CD14-positive monocyte (primary cell): ENCODE measurements around the gene MUC5AC. TPM values are rescaled to one million over a fixed set of nuclear protein-coding genes. Genes with fewer than 3 reads are reported as not detected.

Experiments used
- DNase-seq, 3 donors: peaks; one replicate each; pipeline ENCODE4 v3.0.0-alpha.2; 2011 to 2022
- H2AFZ ChIP-seq: 2 replicates; pipeline ENCODE4 v1.6.0; 2012; ENCODE audit warnings: mild to moderate bottlenecking, low read depth, low read length, inconsistent platforms; ENCODE audit not compliant: insufficient read depth, poor library complexity, severe bottlenecking
- H3K27ac ChIP-seq, 2 donors: 1 replicate in 1 of 2; 2 replicates in 1 of 2; pipeline ENCODE4 v1.5.1; 2012 to 2013; ENCODE audit warnings: low read length in 2 of 2, control low read depth in 1 of 2, inconsistent platforms in 1 of 2, low read depth in 1 of 2, mild to moderate bottlenecking in 1 of 2
- H3K27me3 ChIP-seq, 2 donors: one replicate each; pipeline versions ENCODE4 v1.6.0 to v1.6.1; 2011 to 2013; ENCODE audit warnings: low read length in 2 of 2; ENCODE audit not compliant: control insufficient read depth in 2 of 2, insufficient read depth in 2 of 2
- H3K36me3 ChIP-seq, 2 donors: replicated peaks in 1 of 2; 1 replicate in 1 of 2; 2 replicates in 1 of 2; pipeline versions ENCODE4 v1.5.1 to v1.6.1; 2012 to 2013; ENCODE audit warnings: low read length in 2 of 2, control low read depth in 1 of 2, inconsistent platforms in 1 of 2, mild to moderate bottlenecking in 1 of 2; ENCODE audit not compliant: insufficient read depth in 2 of 2, control insufficient read depth in 1 of 2
- H3K4me1 ChIP-seq, 2 donors: 1 replicate in 1 of 2; 2 replicates in 1 of 2; pipeline versions ENCODE4 v1.5.1 to v1.6.1; 2012 to 2013; ENCODE audit warnings: low read length in 2 of 2, control low read depth in 1 of 2, inconsistent platforms in 1 of 2, mild to moderate bottlenecking in 1 of 2, moderate library complexity in 1 of 2; ENCODE audit not compliant: insufficient read depth in 2 of 2, control insufficient read depth in 1 of 2
- H3K4me2 ChIP-seq: replicated peaks from 2 replicates; pipeline ENCODE3; 2012; ENCODE audit warnings: low read length, moderate library complexity, mild to moderate bottlenecking; ENCODE audit not compliant: poor library complexity, severe bottlenecking; ENCODE audit errors: extremely low read depth
- H3K4me3 ChIP-seq, 3 experiments: fragments of 200-600 bp in 1 of 3; sonication (generic) in 1 of 3; replicated peaks in 1 of 3; 1 replicate in 2 of 3; 2 replicates in 1 of 3; pipeline ENCODE4 v1.5.1; 2011 to 2013; ENCODE audit warnings: low read length in 3 of 3, mild to moderate bottlenecking in 3 of 3, control low read depth in 2 of 3, low read depth in 2 of 3, inconsistent platforms in 1 of 3, moderate library complexity in 1 of 3
- H3K79me2 ChIP-seq: 2 replicates; pipeline ENCODE4 v1.6.0; 2012; ENCODE audit warnings: mild to moderate bottlenecking, control low read depth, inconsistent platforms, low read length, moderate library complexity; ENCODE audit not compliant: insufficient read depth
- H3K9ac ChIP-seq: 2 replicates; pipeline ENCODE4 v1.6.0; 2017; ENCODE audit warnings: low read length, mild to moderate bottlenecking; ENCODE audit not compliant: insufficient read depth, poor library complexity, severe bottlenecking
- H3K9me3 ChIP-seq, 2 donors: replicated peaks in 1 of 2; 1 replicate in 1 of 2; 2 replicates in 1 of 2; pipeline versions ENCODE4 v1.5.1 to v1.6.1; 2012 to 2013; ENCODE audit warnings: low read length in 2 of 2, control low read depth in 1 of 2; ENCODE audit not compliant: control insufficient read depth in 1 of 2, insufficient read depth in 1 of 2
- H4K20me1 ChIP-seq: 2 replicates; pipeline ENCODE4 v1.6.0; 2012; ENCODE audit warnings: mild to moderate bottlenecking, low read length, control low read depth, moderate library complexity; ENCODE audit not compliant: insufficient read depth
- H3K27ac Mint-ChIP-seq, 7 donors: one replicate each; pipeline ENCODE4 v1.8.0; 2020; ENCODE audit warnings: mild to moderate bottlenecking in 7 of 7, mixed read lengths in 7 of 7, moderate library complexity in 6 of 7, inconsistent platforms in 2 of 7
- H3K27me3 Mint-ChIP-seq, 3 donors: one replicate each; pipeline ENCODE4 v1.8.0; 2021 to 2022; ENCODE audit warnings: low read depth in 3 of 3, mild to moderate bottlenecking in 3 of 3, mixed read lengths in 3 of 3, moderate library complexity in 3 of 3, inconsistent platforms in 1 of 3
- H3K36me3 Mint-ChIP-seq, 2 donors: one replicate each; pipeline ENCODE4 v1.8.0; 2020; ENCODE audit warnings: mixed read lengths in 2 of 2, inconsistent platforms in 1 of 2, mild to moderate bottlenecking in 1 of 2
- H3K4me1 Mint-ChIP-seq: one replicate; pipeline ENCODE4 v1.8.0; 2020; ENCODE audit warnings: mild to moderate bottlenecking, mixed read lengths
- H3K4me3 Mint-ChIP-seq, 2 donors: one replicate each; pipeline ENCODE4 v1.8.0; 2020; ENCODE audit warnings: mild to moderate bottlenecking in 2 of 2, mixed read lengths in 2 of 2, moderate library complexity in 1 of 2
- H3K9me3 Mint-ChIP-seq, 7 donors: one replicate each; pipeline ENCODE4 v1.8.0; 2020 to 2022; ENCODE audit warnings: mixed read lengths in 7 of 7, mild to moderate bottlenecking in 6 of 7, moderate library complexity in 6 of 7, inconsistent platforms in 2 of 7
- WGBS: methylation state at CpG from one replicate; pipeline ENCODE4 v1.1.5; 2013; ENCODE audit warnings: missing lambda C conversion rate; ENCODE audit not compliant: insufficient coverage; 5-methylcytosine and 5-hydroxymethylcytosine counted together
- intact Hi-C, 2 donors: fragments of 100-400 bp; cut with micrococcal nuclease; formaldehyde crosslinking; loops; one replicate each; pipeline versions ENCODE4 v1.15.0 to v1.15.1; 2023
- polyA plus RNA-seq, 3 donors: library from polyadenylated mRNA; depleted of rRNA in 1 of 3; unstranded in 2 of 3; stranded (reverse) in 1 of 3; fragments of 300-500 nt in 2 of 3; fragments of >200 nt in 1 of 3; fragmentation: Illumina TruSeq in 2 of 3; gene quantifications; 1 replicate in 2 of 3; 2 replicates in 1 of 3; pipeline ENCODE4 v1.2.3, GENCODE V29; 2012 to 2021
- TF ChIP-seq, protein P1 (sequence below): fragments of 200-600 bp; IDR thresholded peaks from one replicate; pipeline ENCODE4 v1.8.0; 2022; ENCODE audit warnings: antibody characterized with exemption, mild to moderate bottlenecking

The MUC5AC gene
- polyA plus RNA-seq, 3 donors, result not detected

DNA sequence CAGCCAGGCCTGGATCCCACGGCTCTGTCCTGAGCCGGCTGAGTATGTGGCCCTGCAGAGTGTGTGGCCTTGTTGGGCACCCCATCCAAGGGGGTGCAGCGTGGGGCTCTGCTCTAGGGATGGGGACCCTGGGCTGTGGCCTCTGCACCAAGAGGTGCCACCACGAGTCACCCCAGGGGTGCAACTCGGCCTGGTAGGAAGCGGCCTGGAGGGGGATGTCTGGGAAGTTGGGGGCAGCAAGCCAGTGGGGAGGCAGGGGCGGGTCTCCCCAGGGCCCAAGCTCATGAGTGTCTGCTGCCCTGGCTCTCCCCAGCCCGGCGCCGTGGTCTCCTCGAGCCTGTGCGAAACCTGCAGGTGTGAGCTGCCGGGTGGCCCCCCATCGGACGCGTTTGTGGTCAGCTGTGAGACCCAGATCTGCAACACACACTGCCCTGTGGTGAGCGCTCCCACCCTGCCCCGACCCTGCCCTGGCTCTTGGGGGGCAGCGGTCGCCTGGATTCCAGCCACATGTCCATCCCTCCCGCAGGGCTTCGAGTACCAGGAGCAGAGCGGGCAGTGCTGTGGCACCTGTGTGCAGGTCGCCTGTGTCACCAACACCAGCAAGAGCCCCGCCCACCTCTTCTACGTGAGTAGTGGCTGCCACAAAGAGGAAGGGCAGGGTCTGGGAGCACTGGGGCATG lies 40.9 kb downstream of the MUC5AC start:
- H3K36me3 Mint-ChIP-seq, result no peaks in the 10 kb centered on the region
- H3K27ac Mint-ChIP-seq, result no peak overlapping the region
- H3K9me3 Mint-ChIP-seq, result peaks cover 0 to 10% (median 2%) of the 10 kb centered on the region in 7 donors
- Histone ChIP-seq H4K20me1 (no peaks in the 10 kb centered on the region), H3K9ac (no peak overlapping the region), H3K36me3 (no peaks in the 10 kb centered on the region), H3K4me2 (no peak overlapping the region), H3K4me1 (no peaks in the 10 kb centered on the region), H3K27me3 (no peaks in the 10 kb centered on the region), H2AFZ (no peak overlapping the region), H3K9me3 (peaks cover 0 to 10% of the 10 kb centered on the region in 2 donors), H3K27ac (no peak overlapping the region), H3K79me2 (no peaks in the 10 kb centered on the region), H3K4me3 (no peak overlapping the region)
- no peak for DNase-seq
- H3K4me3 Mint-ChIP-seq, result no peak overlapping the region
- TF ChIP-seq, protein P1, sequence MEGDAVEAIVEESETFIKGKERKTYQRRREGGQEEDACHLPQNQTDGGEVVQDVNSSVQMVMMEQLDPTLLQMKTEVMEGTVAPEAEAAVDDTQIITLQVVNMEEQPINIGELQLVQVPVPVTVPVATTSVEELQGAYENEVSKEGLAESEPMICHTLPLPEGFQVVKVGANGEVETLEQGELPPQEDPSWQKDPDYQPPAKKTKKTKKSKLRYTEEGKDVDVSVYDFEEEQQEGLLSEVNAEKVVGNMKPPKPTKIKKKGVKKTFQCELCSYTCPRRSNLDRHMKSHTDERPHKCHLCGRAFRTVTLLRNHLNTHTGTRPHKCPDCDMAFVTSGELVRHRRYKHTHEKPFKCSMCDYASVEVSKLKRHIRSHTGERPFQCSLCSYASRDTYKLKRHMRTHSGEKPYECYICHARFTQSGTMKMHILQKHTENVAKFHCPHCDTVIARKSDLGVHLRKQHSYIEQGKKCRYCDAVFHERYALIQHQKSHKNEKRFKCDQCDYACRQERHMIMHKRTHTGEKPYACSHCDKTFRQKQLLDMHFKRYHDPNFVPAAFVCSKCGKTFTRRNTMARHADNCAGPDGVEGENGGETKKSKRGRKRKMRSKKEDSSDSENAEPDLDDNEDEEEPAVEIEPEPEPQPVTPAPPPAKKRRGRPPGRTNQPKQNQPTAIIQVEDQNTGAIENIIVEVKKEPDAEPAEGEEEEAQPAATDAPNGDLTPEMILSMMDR, result no peak
- peaks cover 2 to 6% (median 2%) of the 10 kb centered on the region in 3 donors for H3K27me3 Mint-ChIP-seq
- H3K4me1 Mint-ChIP-seq, result no peaks in the 10 kb centered on the region
- 83% methylated on average over 26 of the region's 26 CpGs for WGBS
- intact Hi-C loops, result no loop called here

DNA sequence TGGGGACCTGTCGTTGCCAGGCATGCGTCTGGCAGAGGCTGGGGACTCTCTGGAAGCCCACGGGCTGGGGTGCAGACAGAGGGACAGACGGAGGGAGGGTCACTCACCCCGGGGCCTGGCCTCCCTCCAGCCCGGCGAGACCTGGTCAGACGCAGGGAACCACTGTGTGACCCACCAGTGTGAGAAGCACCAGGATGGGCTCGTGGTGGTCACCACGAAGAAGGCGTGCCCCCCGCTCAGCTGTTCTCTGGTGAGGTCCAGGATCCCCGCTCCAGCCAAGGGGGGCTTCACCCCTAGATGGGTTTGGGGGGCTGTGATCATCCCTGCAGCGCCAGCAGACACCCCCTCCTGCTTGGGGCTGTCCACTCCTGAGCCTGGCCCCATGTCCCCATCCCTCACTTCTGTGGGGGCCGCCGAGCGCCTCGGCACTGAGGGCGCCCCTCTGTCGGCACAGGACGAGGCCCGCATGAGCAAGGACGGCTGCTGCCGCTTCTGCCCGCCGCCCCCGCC lies 41.5 kb downstream of the MUC5AC start:
- H3K4me1 ChIP-seq, result no peaks in the 10 kb centered on the region
- intact Hi-C loops, result no loop called here
- TF ChIP-seq, protein P1, result no peak
- H3K27me3 ChIP-seq, result no peaks in the 10 kb centered on the region
- no peak for DNase-seq
- H3K27ac Mint-ChIP-seq, result no peak overlapping the region
- H4K20me1 ChIP-seq, result no peaks in the 10 kb centered on the region
- peaks cover 0 to 5% (median 0%) of the 10 kb centered on the region in 7 donors for H3K9me3 Mint-ChIP-seq
- no peak overlapping the region for H2AFZ ChIP-seq
- H3K4me3 Mint-ChIP-seq, result no peak overlapping the region
- no peaks in the 10 kb centered on the region for H3K4me1 Mint-ChIP-seq
- WGBS, result 71% methylated on average over 26 of the region's 27 CpGs
- no peak overlapping the region for H3K9ac ChIP-seq
- H3K36me3 ChIP-seq, result no peaks in the 10 kb centered on the region
- peaks cover 0 to 4% of the 10 kb centered on the region in 2 donors for H3K9me3 ChIP-seq
- no peaks in the 10 kb centered on the region for H3K36me3 Mint-ChIP-seq
- no peak overlapping the region for H3K27ac ChIP-seq
- H3K79me2 ChIP-seq, result no peaks in the 10 kb centered on the region
- H3K27me3 Mint-ChIP-seq, result peaks cover 0 to 6% (median 2%) of the 10 kb centered on the region in 3 donors
- no peak overlapping the region for H3K4me3 ChIP-seq
- H3K4me2 ChIP-seq, result no peak overlapping the region
